WTC11 (cell line): ENCODE data around the gene BFSP2.

ENCODE experiments used
- ATF1 ChIP-seq: sonication (generic); formaldehyde crosslinking; IDR thresholded peaks from 2 replicates; pipeline ENCODE4 v1.8.1; 2023; ENCODE audit warnings: mild to moderate bottlenecking, moderate library complexity, missing genetic modification reagents
- FOXK1 ChIP-seq: sonication (generic); formaldehyde crosslinking; IDR thresholded peaks from 2 replicates; pipeline ENCODE4 v1.8.0; 2022; ENCODE audit warnings: mild to moderate bottlenecking, moderate library complexity, missing genetic modification reagents
- JAZF1 ChIP-seq: fragments of 250-450 bp; sonication (Bioruptor Pico); IDR thresholded peaks from 2 replicates; pipeline ENCODE4 v1.9.0; 2021; ENCODE audit warnings: moderate library complexity, mild to moderate bottlenecking, inconsistent platforms
- TEAD4 ChIP-seq: sonication (generic); formaldehyde crosslinking; IDR thresholded peaks from 2 replicates; pipeline ENCODE4 v1.8.0; 2022; ENCODE audit warnings: mild to moderate bottlenecking, missing genetic modification reagents
- ZNF396 ChIP-seq: fragments of 250-450 bp; sonication (Bioruptor Pico); IDR thresholded peaks from 2 replicates; pipeline ENCODE4 v1.8.0; 2021; ENCODE audit warnings: mild to moderate bottlenecking, moderate library complexity, borderline replicate concordance
- ZNF423 ChIP-seq: fragments of 250-450 bp; sonication (Bioruptor Pico); IDR thresholded peaks from 2 replicates; pipeline ENCODE4 v2.1.2; 2022; ENCODE audit warnings: mild to moderate bottlenecking, moderate library complexity
- TF ChIP-seq, protein P1 (sequence below): fragments of 200-600 bp; IDR thresholded peaks from 2 replicates; pipeline ENCODE4 v1.8.0; 2022; ENCODE audit warnings: antibody characterized with exemption
- TF ChIP-seq, protein P2 (sequence below): sonication (generic); formaldehyde crosslinking; IDR thresholded peaks from 2 replicates; pipeline ENCODE4 v1.8.1; 2023; ENCODE audit warnings: mild to moderate bottlenecking, moderate library complexity, missing genetic modification reagents
- TF ChIP-seq, protein P3 (sequence below): sonication (generic); formaldehyde crosslinking; IDR thresholded peaks from 2 replicates; pipeline ENCODE4 v1.8.1; 2023; ENCODE audit warnings: mild to moderate bottlenecking, missing genetic modification reagents
- TF ChIP-seq, protein P4 (sequence below): sonication (generic); formaldehyde crosslinking; conservative IDR thresholded peaks from 2 replicates; pipeline ENCODE4 v1.8.1; 2023; ENCODE audit warnings: mild to moderate bottlenecking, low read depth, missing genetic modification reagents, moderate library complexity
- TF ChIP-seq, protein P5 (sequence below): sonication (generic); formaldehyde crosslinking; IDR thresholded peaks from 2 replicates; pipeline ENCODE4 v1.8.0; 2022; ENCODE audit warnings: missing genetic modification reagents
- TF ChIP-seq, protein P6 (sequence below): sonication (generic); formaldehyde crosslinking; IDR thresholded peaks from 2 replicates; pipeline ENCODE4 v1.8.0; 2022; ENCODE audit warnings: mild to moderate bottlenecking, missing genetic modification reagents

DNA sequence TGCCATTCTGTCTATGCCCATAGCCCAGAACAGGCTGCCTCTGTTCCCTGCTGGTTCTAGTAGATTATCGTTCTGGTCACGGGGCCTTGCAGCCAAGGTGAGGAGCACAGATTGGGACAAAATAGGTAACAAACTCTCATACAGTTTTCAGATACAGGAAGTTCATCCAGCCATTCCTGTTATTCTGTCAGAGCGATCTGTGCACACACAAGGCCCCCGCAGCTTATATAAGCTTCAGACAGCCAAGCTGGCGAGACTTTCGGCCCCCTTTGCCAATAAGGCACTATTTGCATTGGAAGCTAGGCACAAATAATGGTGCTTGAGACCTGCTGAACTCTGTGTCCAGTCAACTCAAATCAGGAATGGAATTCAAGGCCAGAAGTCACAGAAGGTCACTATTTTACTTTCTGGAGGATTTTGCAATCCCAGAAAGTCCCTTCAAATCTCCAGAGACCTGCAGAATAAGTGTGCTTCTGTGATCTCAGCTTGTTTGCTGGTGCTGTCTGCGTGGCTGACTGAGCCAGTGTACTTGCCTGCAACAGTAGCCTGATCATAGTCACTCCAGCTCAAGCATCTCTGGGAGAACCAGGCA, 69.4 kb downstream of the BFSP2 start:
- TF ChIP-seq, protein P1, sequence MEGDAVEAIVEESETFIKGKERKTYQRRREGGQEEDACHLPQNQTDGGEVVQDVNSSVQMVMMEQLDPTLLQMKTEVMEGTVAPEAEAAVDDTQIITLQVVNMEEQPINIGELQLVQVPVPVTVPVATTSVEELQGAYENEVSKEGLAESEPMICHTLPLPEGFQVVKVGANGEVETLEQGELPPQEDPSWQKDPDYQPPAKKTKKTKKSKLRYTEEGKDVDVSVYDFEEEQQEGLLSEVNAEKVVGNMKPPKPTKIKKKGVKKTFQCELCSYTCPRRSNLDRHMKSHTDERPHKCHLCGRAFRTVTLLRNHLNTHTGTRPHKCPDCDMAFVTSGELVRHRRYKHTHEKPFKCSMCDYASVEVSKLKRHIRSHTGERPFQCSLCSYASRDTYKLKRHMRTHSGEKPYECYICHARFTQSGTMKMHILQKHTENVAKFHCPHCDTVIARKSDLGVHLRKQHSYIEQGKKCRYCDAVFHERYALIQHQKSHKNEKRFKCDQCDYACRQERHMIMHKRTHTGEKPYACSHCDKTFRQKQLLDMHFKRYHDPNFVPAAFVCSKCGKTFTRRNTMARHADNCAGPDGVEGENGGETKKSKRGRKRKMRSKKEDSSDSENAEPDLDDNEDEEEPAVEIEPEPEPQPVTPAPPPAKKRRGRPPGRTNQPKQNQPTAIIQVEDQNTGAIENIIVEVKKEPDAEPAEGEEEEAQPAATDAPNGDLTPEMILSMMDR, result no peak
- TF ChIP-seq, protein P2, sequence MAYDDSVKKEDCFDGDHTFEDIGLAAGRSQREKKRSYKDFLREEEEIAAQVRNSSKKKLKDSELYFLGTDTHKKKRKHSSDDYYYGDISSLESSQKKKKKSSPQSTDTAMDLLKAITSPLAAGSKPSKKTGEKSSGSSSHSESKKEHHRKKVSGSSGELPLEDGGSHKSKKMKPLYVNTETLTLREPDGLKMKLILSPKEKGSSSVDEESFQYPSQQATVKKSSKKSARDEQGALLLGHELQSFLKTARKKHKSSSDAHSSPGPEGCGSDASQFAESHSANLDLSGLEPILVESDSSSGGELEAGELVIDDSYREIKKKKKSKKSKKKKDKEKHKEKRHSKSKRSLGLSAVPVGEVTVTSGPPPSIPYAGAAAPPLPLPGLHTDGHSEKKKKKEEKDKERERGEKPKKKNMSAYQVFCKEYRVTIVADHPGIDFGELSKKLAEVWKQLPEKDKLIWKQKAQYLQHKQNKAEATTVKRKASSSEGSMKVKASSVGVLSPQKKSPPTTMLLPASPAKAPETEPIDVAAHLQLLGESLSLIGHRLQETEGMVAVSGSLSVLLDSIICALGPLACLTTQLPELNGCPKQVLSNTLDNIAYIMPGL (CRISPR knock-in tag), result no peak
- no peak for TF ChIP-seq ATF1 (CRISPR knock-in tag)
- TF ChIP-seq, protein P3, sequence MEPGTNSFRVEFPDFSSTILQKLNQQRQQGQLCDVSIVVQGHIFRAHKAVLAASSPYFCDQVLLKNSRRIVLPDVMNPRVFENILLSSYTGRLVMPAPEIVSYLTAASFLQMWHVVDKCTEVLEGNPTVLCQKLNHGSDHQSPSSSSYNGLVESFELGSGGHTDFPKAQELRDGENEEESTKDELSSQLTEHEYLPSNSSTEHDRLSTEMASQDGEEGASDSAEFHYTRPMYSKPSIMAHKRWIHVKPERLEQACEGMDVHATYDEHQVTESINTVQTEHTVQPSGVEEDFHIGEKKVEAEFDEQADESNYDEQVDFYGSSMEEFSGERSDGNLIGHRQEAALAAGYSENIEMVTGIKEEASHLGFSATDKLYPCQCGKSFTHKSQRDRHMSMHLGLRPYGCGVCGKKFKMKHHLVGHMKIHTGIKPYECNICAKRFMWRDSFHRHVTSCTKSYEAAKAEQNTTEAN (CRISPR knock-in tag), result no peak
- no peak for TF ChIP-seq TEAD4 (CRISPR knock-in tag)
- TF ChIP-seq, protein P4, sequence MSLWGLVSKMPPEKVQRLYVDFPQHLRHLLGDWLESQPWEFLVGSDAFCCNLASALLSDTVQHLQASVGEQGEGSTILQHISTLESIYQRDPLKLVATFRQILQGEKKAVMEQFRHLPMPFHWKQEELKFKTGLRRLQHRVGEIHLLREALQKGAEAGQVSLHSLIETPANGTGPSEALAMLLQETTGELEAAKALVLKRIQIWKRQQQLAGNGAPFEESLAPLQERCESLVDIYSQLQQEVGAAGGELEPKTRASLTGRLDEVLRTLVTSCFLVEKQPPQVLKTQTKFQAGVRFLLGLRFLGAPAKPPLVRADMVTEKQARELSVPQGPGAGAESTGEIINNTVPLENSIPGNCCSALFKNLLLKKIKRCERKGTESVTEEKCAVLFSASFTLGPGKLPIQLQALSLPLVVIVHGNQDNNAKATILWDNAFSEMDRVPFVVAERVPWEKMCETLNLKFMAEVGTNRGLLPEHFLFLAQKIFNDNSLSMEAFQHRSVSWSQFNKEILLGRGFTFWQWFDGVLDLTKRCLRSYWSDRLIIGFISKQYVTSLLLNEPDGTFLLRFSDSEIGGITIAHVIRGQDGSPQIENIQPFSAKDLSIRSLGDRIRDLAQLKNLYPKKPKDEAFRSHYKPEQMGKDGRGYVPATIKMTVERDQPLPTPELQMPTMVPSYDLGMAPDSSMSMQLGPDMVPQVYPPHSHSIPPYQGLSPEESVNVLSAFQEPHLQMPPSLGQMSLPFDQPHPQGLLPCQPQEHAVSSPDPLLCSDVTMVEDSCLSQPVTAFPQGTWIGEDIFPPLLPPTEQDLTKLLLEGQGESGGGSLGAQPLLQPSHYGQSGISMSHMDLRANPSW (CRISPR knock-in tag), result no peak
- TF ChIP-seq, protein P5, sequence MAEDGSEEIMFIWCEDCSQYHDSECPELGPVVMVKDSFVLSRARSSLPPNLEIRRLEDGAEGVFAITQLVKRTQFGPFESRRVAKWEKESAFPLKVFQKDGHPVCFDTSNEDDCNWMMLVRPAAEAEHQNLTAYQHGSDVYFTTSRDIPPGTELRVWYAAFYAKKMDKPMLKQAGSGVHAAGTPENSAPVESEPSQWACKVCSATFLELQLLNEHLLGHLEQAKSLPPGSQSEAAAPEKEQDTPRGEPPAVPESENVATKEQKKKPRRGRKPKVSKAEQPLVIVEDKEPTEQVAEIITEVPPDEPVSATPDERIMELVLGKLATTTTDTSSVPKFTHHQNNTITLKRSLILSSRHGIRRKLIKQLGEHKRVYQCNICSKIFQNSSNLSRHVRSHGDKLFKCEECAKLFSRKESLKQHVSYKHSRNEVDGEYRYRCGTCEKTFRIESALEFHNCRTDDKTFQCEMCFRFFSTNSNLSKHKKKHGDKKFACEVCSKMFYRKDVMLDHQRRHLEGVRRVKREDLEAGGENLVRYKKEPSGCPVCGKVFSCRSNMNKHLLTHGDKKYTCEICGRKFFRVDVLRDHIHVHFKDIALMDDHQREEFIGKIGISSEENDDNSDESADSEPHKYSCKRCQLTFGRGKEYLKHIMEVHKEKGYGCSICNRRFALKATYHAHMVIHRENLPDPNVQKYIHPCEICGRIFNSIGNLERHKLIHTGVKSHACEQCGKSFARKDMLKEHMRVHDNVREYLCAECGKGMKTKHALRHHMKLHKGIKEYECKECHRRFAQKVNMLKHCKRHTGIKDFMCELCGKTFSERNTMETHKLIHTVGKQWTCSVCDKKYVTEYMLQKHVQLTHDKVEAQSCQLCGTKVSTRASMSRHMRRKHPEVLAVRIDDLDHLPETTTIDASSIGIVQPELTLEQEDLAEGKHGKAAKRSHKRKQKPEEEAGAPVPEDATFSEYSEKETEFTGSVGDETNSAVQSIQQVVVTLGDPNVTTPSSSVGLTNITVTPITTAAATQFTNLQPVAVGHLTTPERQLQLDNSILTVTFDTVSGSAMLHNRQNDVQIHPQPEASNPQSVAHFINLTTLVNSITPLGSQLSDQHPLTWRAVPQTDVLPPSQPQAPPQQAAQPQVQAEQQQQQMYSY (CRISPR knock-in tag), result no peak
- no peak for TF ChIP-seq ZNF423 (CRISPR knock-in tag)
- TF ChIP-seq, protein P6, sequence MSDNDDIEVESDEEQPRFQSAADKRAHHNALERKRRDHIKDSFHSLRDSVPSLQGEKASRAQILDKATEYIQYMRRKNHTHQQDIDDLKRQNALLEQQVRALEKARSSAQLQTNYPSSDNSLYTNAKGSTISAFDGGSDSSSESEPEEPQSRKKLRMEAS, result no peak
- no peak for TF ChIP-seq ZNF396
- no peak for TF ChIP-seq JAZF1
- TF ChIP-seq FOXK1 (CRISPR knock-in tag), result no peak
